Mesendoderm (in vitro differentiated cells): ENCODE measurements around the gene USP32.

Experiments used
- DNase-seq: peaks from one replicate; pipeline ENCODE4 v3.0.0; 2013
- H2AK5ac ChIP-seq: 2 replicates; pipeline ENCODE4 v1.6.1; 2013; ENCODE audit warnings: low read length, inconsistent platforms
- H2BK120ac ChIP-seq: 2 replicates; pipeline ENCODE4 v1.6.1; 2013; ENCODE audit warnings: low read depth, mild to moderate bottlenecking, low read length, moderate library complexity, mixed read lengths
- H2BK15ac ChIP-seq: replicated peaks from 2 replicates; pipeline ENCODE4 v1.6.1; 2013; ENCODE audit warnings: low read depth, mild to moderate bottlenecking, moderate library complexity
- H2BK5ac ChIP-seq: 2 replicates; pipeline ENCODE4 v1.6.1; 2013; ENCODE audit warnings: low read length, inconsistent platforms
- H3K18ac ChIP-seq: 2 replicates; pipeline ENCODE4 v1.6.1; 2013; ENCODE audit warnings: mild to moderate bottlenecking, low read length, mixed read lengths
- H3K23ac ChIP-seq: one replicate; pipeline ENCODE4 v1.6.1; 2013; ENCODE audit warnings: low read length
- H3K27ac ChIP-seq: 2 replicates; pipeline ENCODE4 v1.5.1; 2013; ENCODE audit warnings: low read depth, mild to moderate bottlenecking, inconsistent platforms, low read length, moderate library complexity
- H3K27me3 ChIP-seq: 2 replicates; pipeline ENCODE4 v1.6.1; 2013; ENCODE audit warnings: low read length, control low read depth, mild to moderate bottlenecking, inconsistent platforms; ENCODE audit not compliant: insufficient read depth, poor library complexity
- H3K36me3 ChIP-seq: 2 replicates; pipeline ENCODE4 v1.6.1; 2013; ENCODE audit warnings: low read length, inconsistent platforms; ENCODE audit not compliant: control insufficient read depth, insufficient read depth
- H3K4ac ChIP-seq: one replicate; pipeline ENCODE4 v1.6.1; 2013; ENCODE audit warnings: low read depth, mild to moderate bottlenecking, low read length, moderate library complexity
- H3K4me1 ChIP-seq: 2 replicates; pipeline ENCODE4 v1.6.1; 2013; ENCODE audit warnings: low read depth, low read length, inconsistent platforms; ENCODE audit not compliant: control insufficient read depth
- H3K4me2 ChIP-seq: 2 replicates; pipeline ENCODE4 v1.6.1; 2013; ENCODE audit warnings: low read length
- H3K4me3 ChIP-seq: 2 replicates; pipeline ENCODE4 v1.5.1; 2013; ENCODE audit warnings: mild to moderate bottlenecking, low read length
- H3K56ac ChIP-seq: one replicate; pipeline ENCODE4 v1.6.1; 2013; ENCODE audit warnings: low read length
- H3K79me1 ChIP-seq: 2 replicates; pipeline ENCODE4 v1.6.1; 2013; ENCODE audit warnings: low read length, inconsistent platforms
- H3K79me2 ChIP-seq: 2 replicates; pipeline ENCODE4 v1.6.1; 2013; ENCODE audit warnings: mild to moderate bottlenecking, low read length; ENCODE audit not compliant: control insufficient read depth, insufficient read depth
- H3K9ac ChIP-seq: 2 replicates; pipeline ENCODE4 v1.6.1; 2013; ENCODE audit warnings: low read length, inconsistent platforms
- H4K5ac ChIP-seq: one replicate; pipeline ENCODE4 v1.6.1; 2013; ENCODE audit warnings: low read length
- H4K8ac ChIP-seq: one replicate; pipeline ENCODE4 v1.6.1; 2013; ENCODE audit warnings: low read depth, mild to moderate bottlenecking, control low read depth, low read length, moderate library complexity
- WGBS: extraction: QIAGEN DNeasy Blood & Tissue Kit; methylation state at CpG from one replicate; pipeline ENCODE4 v1.1.7; 2013; ENCODE audit warnings: low lambda C conversion rate, missing lambda C conversion rate; ENCODE audit not compliant: insufficient coverage; ENCODE audit errors: extremely low coverage; 5-methylcytosine and 5-hydroxymethylcytosine counted together

Gene USP32

GRCh38 chr17:60249290-60249826 is 142.6 kb downstream of the USP32 start:
- H3K56ac ChIP-seq = no peak overlapping the region
- H2BK5ac ChIP-seq = no peak overlapping the region
- no peak for DNase-seq
- H3K9ac ChIP-seq = no peak overlapping the region
- no peak overlapping the region for H3K27ac ChIP-seq
- H3K4me2 ChIP-seq = no peak overlapping the region
- no peak overlapping the region for H3K4me3 ChIP-seq
- H2BK15ac ChIP-seq = no peak overlapping the region
- H4K5ac ChIP-seq = no peak overlapping the region
- no peak overlapping the region for H3K4ac ChIP-seq
- H3K27me3 ChIP-seq = no peaks in the 10 kb centered on the region
- H3K18ac ChIP-seq = no peak overlapping the region
- H2BK120ac ChIP-seq = no peak overlapping the region
- H3K79me2 ChIP-seq = no peaks in the 10 kb centered on the region
- H3K36me3 ChIP-seq = no peaks in the 10 kb centered on the region
- H4K8ac ChIP-seq = no peak overlapping the region
- H3K4me1 ChIP-seq = no peaks in the 10 kb centered on the region
- no peaks in the 10 kb centered on the region for H3K79me1 ChIP-seq
- no peak overlapping the region for H2AK5ac ChIP-seq
- no peak overlapping the region for H3K23ac ChIP-seq

DNA sequence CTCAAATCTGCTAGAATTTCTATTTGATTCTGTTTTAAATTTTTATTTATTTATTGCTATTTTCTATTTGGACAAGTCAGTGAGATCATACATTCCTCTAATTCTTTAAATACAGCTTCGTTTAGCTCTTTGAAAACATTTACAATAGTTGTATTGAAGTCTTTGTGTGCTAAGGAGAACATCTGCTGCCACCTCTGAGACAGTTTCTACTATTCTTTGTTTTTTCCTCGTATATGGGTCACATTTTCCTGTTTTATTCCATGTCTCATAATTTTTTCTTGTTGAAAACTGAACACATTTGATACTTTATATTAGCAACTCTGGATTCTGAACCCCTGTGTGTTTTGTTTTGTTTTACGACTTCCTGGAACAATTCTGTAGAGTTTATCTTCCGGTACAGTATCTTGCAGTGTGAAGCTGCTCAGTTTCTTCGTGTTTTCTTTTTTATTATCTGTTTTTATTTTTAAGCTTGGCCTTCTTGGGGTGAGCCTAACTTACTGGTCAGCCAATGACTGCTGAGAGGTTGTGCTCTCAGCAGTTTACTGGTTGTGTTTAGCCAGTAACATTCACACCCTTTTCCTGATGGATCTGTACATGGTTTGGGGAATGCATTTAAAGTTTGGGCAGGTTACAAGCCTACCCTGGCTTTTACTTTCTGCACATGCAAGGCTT is 143.2 kb downstream of the USP32 start:
- no CpG with 5 or more reads among the region's 5 CpGs for WGBS
- H3K27ac ChIP-seq = no peak overlapping the region

DNA sequence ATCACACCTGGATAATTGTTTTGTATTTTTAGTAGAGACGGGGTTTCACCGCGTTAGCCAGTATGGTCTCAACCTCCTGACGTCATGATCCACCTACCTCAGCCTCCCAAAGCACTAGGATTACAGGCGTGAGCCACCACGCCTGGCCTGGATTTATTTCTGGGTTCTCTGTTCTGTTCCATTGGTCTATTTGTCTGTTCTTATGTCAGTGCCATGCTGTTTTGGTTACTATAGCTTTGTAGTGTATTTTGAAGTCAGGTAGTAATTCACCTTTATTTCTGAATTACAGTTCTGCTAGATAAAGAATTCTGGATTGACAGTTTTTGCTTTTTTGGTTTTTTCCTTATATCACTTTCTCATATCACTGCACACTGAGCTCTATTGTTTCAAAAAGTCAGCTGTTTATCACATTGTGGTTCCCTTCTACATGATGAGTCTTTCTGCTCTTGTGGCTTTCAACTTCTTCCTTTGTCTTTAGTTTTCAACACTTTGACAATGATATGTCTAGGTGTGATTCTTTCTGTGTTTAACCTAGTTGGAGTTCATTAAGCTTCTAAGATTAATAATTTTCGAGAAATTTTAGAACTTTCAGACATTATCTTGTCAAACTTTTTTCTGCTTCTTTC is 144.0 kb downstream of the USP32 start:
- Histone ChIP-seq H4K5ac (no peak overlapping the region), H3K4me3 (no peak overlapping the region), H3K36me3 (no peaks in the 10 kb centered on the region), H3K9ac (no peak overlapping the region), H3K79me2 (no peaks in the 10 kb centered on the region), H3K4me2 (no peak overlapping the region), H3K79me1 (no peaks in the 10 kb centered on the region), H3K27ac (no peak overlapping the region), H2BK15ac (no peak overlapping the region), H3K4me1 (no peaks in the 10 kb centered on the region), H2AK5ac (no peak overlapping the region), H3K27me3 (no peaks in the 10 kb centered on the region), H4K8ac (no peak overlapping the region), H2BK5ac (no peak overlapping the region), H2BK120ac (no peak overlapping the region), H3K23ac (no peak overlapping the region), H3K18ac (no peak overlapping the region), H3K56ac (no peak overlapping the region), H3K4ac (no peak overlapping the region)
- WGBS = no CpG with 5 or more reads among the region's 7 CpGs
- no peak for DNase-seq

More for the DNA sequence above, 143.2 kb downstream of the USP32 start:
- Histone ChIP-seq H3K4ac (no peak overlapping the region), H3K4me3 (no peak overlapping the region), H3K23ac (no peak overlapping the region), H3K79me2 (no peaks in the 10 kb centered on the region), H3K4me1 (no peaks in the 10 kb centered on the region), H2BK120ac (no peak overlapping the region), H3K56ac (no peak overlapping the region), H3K9ac (no peak overlapping the region), H2BK5ac (no peak overlapping the region), H4K8ac (no peak overlapping the region), H3K4me2 (no peak overlapping the region), H4K5ac (no peak overlapping the region), H3K79me1 (no peaks in the 10 kb centered on the region), H2AK5ac (no peak overlapping the region), H3K36me3 (no peaks in the 10 kb centered on the region), H3K27me3 (no peaks in the 10 kb centered on the region), H2BK15ac (no peak overlapping the region), H3K18ac (no peak overlapping the region)
- DNase-seq = no peak

DNA sequence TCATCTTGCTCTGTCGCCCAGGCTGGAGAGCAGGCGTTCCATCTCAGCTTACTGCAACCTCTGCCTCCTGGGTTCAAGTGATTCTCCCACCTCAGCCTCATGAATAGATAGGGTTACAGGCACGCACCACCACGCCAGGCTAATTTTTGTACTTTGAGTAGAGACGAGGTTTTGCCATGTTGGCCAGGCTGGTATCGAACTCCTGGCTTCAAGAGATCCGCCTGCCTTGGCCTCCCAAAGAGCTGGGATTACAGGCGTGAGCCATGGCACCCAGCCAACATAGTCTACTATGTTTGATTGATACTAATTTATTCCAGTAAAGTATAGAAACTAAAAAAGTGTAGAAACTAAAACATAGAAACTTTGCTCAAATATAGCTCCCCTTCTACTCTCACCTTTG is 147.3 kb downstream of the USP32 start:
- Histone ChIP-seq H2AK5ac (no peak overlapping the region), H3K4me2 (no peak overlapping the region), H3K79me1 (no peaks in the 10 kb centered on the region), H3K9ac (no peak overlapping the region), H3K27ac (no peak overlapping the region), H3K27me3 (no peaks in the 10 kb centered on the region), H3K36me3 (no peaks in the 10 kb centered on the region), H3K4me3 (no peak overlapping the region), H4K8ac (no peak overlapping the region), H3K23ac (no peak overlapping the region), H2BK5ac (no peak overlapping the region), H4K5ac (no peak overlapping the region), H3K4me1 (no peaks in the 10 kb centered on the region), H3K4ac (no peak overlapping the region), H3K18ac (no peak overlapping the region), H3K56ac (no peak overlapping the region), H2BK15ac (no peak overlapping the region), H2BK120ac (no peak overlapping the region), H3K79me2 (no peaks in the 10 kb centered on the region)
- DNase-seq = no peak
- WGBS = no CpG with 5 or more reads among the region's 8 CpGs

- Histone ChIP-seq H3K27me3 (no peaks in the 10 kb centered on the region), H3K9ac (no peak overlapping the region), H3K4me3 (no peak overlapping the region), H3K36me3 (no peaks in the 10 kb centered on the region), H2BK120ac (no peak overlapping the region), H3K4ac (no peak overlapping the region), H2BK5ac (no peak overlapping the region), H3K4me1 (no peaks in the 10 kb centered on the region), H3K79me2 (no peaks in the 10 kb centered on the region), H3K23ac (no peak overlapping the region), H4K8ac (no peak overlapping the region), H3K27ac (no peak overlapping the region), H3K18ac (no peak overlapping the region), H4K5ac (no peak overlapping the region), H2AK5ac (no peak overlapping the region), H3K4me2 (no peak overlapping the region), H3K79me1 (no peaks in the 10 kb centered on the region), H2BK15ac (no peak overlapping the region), H3K56ac (no peak overlapping the region)
- DNase-seq = no peak
- no CpG with 5 or more reads among the region's 3 CpGs for WGBS
These were observed 151.6 kb downstream of the USP32 start for GRCh38 chr17:60240290-60240689.
